NCI-H1417 treated with DMSO at 0.1 percent for 48 hours (cell line): ENCODE data around the gene RAMP1.

Experiments used
- DNase-seq: peaks from one replicate; lab custom pipeline; 2025; lab: John Stamatoyannopoulos, UW

RAMP1 gene

GRCh38 chr2:237917696-237918374 lies 58.4 kb downstream of the RAMP1 start:
- DNase-seq: no peak

GRCh38 chr2:237919593-237919992 lies 60.2 kb downstream of the RAMP1 start:
- no peak for DNase-seq

- no peak for DNase-seq
These were observed 61.2 kb downstream of the RAMP1 start for GRCh38 chr2:237920673-237921072.

GRCh38 chr2:237921967-237922492 lies 62.6 kb downstream of the RAMP1 start:
- no peak for DNase-seq

GRCh38 chr2:237922641-237923361 lies 63.4 kb downstream of the RAMP1 start:
- DNase-seq: no peak

GRCh38 chr2:237923481-237924163 lies 64.2 kb downstream of the RAMP1 start:
- DNase-seq: no peak

GRCh38 chr2:237924164-237924534 lies 64.7 kb downstream of the RAMP1 start:
- no peak for DNase-seq

- DNase-seq: no peak
These were observed 67.7 kb downstream of the RAMP1 start for GRCh38 chr2:237927135-237927534.

- no peak for DNase-seq
These were observed 68.6 kb downstream of the RAMP1 start for GRCh38 chr2:237927986-237928385.

GRCh38 chr2:237929979-237930378 lies 70.6 kb downstream of the RAMP1 start:
- no peak for DNase-seq

GRCh38 chr2:237931205-237931721 lies 71.8 kb downstream of the RAMP1 start:
- DNase-seq: no peak

- no peak for DNase-seq
These were observed 73.3 kb downstream of the RAMP1 start for GRCh38 chr2:237932731-237933131.

GRCh38 chr2:237934186-237934585 lies 74.8 kb downstream of the RAMP1 start:
- no peak for DNase-seq

GRCh38 chr2:237935740-237936452 lies 76.5 kb downstream of the RAMP1 start:
- no peak for DNase-seq

GRCh38 chr2:237939251-237939650 lies 79.8 kb downstream of the RAMP1 start:
- no peak for DNase-seq

- DNase-seq: no peak
These were observed 81.4 kb downstream of the RAMP1 start for GRCh38 chr2:237940828-237941227.

GRCh38 chr2:237941239-237941638 lies 81.8 kb downstream of the RAMP1 start:
- DNase-seq: no peak

GRCh38 chr2:237942513-237942899 lies 83.1 kb downstream of the RAMP1 start:
- DNase-seq: no peak

GRCh38 chr2:237943395-237944094 lies 84.1 kb downstream of the RAMP1 start:
- no peak for DNase-seq

GRCh38 chr2:237944302-237944701 lies 84.9 kb downstream of the RAMP1 start:
- DNase-seq: no peak

- no peak for DNase-seq
These were observed 87.0 kb downstream of the RAMP1 start for GRCh38 chr2:237946423-237946822.
